Left kidney (tissue), 2 donors: ENCODE measurements around the gene PGF. TPM values are rescaled to one million over a fixed set of nuclear protein-coding genes. Genes with fewer than 3 reads are reported as not detected.

Experiments used
- DNase-seq: peaks from one replicate; pipeline ENCODE4 v3.0.0-alpha.2; 2013
- polyA plus RNA-seq: library from polyadenylated mRNA; unstranded; fragments of 120-200 nt; gene quantifications from one replicate; pipeline ENCODE4 v1.2.1, GENCODE V29; 2013; ENCODE audit not compliant: insufficient read length

The PGF gene
- polyA plus RNA-seq, 1 donor, result 5.5 TPM

DNA sequence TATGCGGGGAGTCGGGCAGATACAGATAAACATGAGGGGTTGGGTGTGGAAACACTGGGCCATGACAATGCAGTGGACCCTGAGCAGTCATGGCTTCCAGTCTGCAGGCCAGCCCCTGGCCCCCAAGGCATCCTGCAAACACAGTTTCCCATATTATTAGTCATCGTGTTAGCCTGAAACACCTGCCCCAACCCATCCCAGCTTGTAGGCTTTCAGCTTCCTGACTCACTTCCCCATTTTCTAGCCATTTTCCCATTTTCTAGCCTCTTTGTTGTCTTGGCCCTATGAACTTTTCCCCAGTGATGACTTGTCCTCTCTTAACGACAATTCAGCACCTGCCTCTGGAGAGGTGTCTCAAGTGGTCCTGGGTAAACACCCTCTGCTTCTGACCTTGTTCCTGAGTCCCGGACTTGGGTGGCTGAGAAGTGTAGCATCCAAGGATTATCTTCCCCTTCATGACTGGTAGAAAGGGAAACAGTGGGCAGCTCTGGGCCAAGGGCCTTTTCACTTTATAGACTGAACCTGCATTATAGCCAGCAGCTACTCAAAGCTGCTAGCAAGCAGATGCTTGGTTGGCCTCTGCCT is 4.3 kb upstream of the PGF start:
- DNase-seq, result no peak

DNA sequence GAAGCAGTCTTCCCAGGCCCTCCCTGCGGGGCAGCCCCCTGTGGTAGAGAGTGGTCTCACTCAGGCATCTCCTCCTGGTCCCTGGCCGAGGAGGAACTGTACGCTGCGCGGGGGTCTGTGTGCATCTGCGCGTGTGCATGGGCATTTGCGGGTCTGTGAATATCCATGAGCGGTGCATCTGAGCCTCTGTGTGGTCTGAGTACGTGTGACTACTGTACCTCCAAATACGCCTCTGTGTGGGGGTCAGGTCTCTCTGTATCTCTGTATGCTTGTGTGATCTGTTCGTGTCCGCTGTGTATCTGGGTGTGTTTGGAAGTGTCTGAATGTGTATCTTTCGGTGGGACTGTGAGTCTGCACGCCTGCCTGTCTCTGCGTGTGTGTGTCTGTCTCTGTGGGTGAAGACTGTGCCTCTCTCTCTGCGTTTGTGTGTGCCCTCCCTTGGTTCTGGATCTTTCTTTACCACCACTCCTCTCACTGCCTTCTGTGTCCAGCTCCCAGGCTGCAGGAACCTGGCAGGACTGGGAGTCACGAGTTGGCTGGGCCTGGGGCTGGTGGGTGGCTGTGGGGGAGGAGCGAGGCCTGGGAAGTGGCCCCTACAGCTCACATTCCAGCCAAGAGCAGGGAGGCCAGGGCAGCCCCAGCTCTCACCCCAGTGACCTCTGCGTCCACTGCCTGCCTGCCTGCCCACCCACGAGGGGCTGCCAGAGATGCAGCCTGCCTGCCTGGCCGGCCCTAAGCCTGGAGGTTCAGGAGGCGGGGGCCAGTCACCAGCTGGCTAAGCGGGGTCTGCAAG is 1.1 kb upstream of the PGF start:
- DNase-seq, result no peak

GRCh38 chr14:74956027-74956279 is 556 bp upstream of the PGF start:
- DNase-seq, result no peak

DNA sequence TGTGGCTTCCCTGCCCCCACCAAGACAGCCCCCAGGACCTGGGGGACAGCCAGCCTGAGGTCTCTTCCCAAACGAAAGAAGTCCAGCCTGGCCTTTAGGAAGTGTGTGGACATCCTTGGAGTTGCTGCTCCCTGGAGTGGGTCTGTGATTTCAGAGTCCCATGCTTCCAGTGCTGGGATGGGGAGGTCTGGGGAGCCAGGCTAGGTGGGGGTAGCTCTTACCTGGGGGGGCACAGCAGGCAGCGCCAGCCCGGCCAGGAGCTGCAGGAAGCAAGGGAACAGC is 509 bp downstream of the PGF start:
- no peak for DNase-seq

- peak; percentile 75 for DNase-seq
These were observed 1.0 kb downstream of the PGF start for GRCh38 chr14:74954232-74954946.

DNA sequence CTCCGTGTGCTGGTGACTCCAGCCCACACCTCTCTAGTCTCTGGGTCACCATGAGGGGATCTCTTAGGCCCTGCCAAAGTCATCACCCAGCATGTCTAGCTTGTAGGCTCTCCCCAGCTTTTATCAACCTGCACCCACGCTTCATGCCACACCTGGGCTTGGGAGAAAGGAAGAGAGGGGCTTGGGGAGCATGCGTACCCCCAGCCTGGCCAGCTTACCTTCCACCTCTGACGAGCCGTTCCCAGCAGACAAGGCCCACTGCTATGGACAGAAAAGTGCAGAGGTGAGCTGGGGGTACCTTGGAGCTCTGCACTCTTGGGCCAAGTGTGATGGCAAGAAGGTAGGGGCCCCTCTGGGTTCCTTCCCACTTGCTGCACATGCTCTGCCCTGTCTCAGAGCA is 1.7 kb downstream of the PGF start:
- DNase-seq, result no peak

GRCh38 chr14:74952697-74953484 is 2.5 kb downstream of the PGF start:
- DNase-seq, result no peak

DNA sequence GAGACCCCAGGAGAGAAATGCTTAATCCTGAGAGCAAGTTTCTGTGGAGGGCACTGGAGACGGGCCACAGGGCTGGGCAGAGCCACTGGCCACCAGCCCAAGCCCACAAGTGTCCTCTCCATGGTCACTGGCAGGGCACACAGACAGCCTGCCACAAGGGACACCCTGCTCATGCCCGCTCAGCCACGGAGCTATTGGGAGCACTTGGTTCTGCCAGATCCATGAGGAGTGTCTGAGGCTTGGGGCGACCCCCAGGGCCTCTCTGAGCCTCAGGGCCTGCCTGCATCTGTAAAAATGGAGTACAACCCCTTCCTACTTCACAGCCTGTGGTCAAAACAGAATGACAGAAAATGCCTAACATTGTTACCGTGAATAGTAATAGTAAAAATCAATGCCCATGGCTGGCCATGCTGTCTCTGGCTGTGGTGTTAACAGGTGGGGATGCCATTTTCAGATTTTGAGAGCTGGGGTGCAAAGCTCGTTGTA is 3.2 kb downstream of the PGF start:
- no peak for DNase-seq

GRCh38 chr14:74951443-74952179 is 3.8 kb downstream of the PGF start:
- DNase-seq, result no peak

DNA sequence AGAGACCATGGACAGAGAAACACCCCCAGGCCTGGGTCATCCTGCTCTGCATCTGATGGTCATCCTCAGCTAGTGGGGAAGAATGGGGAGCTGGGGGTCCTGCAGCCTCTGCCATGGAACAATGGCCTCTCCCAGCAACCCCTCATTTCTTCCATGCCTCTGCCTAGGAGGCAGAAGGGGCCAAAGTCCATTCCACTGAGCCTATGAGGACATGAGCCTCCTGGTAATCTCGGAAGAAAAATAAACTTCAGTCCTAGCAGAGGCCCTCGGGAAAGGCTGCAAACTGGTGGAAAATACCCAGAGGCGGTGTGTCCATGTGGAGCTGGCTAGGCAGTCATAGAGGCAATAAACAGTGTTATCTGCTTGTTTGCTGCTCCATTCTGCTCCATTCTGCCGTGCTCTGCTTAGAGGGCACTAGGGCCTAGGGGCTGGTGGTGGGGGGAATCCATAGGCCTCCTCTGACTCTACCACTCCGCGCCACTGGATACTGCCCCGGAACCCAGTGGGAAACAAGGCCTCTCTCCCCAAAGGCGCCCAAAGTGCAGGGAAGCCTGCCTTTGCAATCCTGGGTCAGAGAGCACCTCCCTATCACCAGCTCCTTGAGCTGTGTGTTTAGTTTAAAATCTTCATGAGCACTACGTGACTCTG is 4.5 kb downstream of the PGF start:
- DNase-seq, result no peak

GRCh38 chr14:74949859-74950573 is 5.4 kb downstream of the PGF start:
- DNase-seq, result no peak

- DNase-seq, result no peak
These were observed 6.2 kb downstream of the PGF start for GRCh38 chr14:74949191-74949601.

- DNase-seq, result no peak
These were observed 6.9 kb downstream of the PGF start for GRCh38 chr14:74948228-74949175.

DNA sequence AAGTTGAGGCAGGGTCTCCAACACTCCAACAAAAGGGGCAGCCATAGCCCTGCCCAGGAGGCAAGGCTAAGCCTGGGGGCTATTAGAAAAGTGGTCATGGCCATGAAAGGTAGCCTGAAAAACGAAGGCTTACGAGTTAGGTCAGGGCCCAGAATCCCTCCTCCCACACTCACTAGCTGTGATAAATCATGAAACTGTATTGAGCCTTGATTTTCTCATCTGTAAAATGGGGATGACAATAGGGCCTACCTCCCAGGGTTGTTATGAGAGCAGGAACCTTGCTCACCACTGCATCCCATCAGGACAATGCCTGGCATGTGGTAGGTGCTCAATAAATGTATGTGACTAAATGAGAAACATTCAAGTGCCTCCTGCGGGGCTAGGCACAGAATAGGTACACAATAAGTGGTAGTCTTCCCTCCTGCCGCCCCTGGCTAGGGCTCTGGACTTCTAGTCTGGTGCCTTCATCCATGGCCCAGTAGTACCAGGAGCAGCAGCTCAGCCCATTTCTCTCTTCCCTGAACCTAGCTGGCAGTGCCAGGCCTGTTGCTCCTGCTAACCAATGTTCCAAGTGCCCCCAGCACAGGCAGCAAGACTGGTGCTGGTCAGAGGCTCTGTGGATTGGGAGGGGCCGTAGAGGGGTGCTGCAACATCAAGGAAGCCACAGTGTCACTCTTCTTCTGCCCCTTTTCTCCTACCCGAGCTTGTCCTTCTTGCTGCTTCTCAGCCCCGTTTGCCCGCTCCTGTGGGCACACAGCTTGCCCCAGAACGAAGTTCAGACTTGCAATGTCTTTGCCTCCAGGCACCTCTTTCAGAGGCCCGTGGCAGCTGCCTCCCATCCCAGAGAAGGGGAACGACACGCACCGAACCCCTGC is 7.8 kb downstream of the PGF start:
- DNase-seq, result no peak

DNA sequence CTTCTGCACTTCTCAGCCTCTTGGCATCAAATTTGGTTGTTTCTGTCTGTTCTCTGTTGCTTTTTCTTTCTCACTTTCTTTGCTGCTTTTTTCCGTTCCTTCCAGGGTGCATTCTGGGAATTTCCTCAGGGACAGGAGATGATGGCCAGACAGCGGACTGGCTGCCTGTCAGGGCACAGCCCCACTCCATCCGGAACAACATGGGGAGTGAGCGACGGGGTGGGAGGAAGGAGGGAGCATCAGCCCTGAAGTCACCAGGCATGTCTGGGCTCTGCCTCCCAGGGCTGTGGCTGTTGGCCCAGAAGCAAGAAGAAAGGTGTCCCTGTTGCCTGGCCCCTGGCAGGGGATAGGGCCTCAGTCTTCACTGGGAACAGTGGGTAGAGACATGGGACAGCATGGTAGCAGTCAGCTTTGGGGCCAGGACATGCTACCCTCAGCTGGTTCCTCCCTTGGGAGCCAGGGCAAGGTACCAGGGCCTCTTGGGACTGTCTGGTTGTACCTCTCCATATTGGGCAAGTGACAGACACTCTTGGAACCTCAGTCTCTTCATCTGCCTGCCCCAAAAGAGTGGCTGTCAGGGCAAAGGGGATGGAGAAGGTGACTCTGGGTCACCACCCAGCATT is 8.6 kb downstream of the PGF start:
- DNase-seq, result no peak

DNA sequence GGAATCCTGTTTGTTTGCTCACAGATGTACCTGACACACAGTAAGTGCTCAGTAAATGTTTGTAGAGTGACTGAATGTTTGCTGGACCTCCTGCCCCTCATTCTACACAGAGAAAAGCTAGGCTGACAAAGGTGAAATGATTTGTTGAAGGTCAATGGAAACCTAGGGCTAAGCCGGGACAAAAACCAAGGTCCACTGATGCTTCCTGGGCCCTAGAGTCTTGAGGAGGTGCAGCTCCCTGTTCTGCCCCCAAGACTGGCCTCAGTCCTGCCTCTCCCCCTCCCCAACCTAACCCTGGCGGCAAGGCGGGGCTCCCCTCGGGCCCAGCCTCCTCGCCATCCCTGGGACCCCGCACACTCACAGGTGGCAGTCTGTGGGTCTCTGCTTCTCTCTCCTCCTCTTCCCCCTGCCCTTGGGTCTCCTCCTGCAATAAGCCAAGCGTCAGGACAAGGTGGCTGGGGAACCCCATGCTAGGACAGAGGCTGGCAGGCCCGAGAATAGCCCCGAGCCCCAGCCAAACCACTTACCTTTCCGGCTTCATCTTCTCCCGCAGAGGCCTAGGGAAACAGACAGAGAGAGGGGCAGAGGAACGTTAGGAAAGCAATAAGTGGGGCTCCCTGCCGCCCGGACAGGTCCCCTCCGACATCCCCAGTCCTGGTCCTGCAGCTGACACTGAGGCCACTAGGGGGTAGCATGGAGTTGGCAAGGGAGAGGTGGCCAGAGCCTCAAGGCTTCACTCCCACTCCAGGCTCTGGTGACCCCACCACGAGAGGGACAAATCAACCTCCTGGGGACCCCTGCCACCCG is 9.3 kb downstream of the PGF start:
- DNase-seq, result peak; percentile 76

- no peak for DNase-seq
These were observed 10.0 kb downstream of the PGF start for GRCh38 chr14:74945261-74945851.
